Nephron (organoid): ENCODE data around the gene PRDM16.

Experiments
- H3K27ac Mint-ChIP-seq, 3 experiments: 2 replicates each; pipeline ENCODE4 v1.8.0; 2020; ENCODE audit warnings: mixed read lengths in 3 of 3, mild to moderate bottlenecking in 2 of 3, moderate library complexity in 1 of 3
- H3K27me3 Mint-ChIP-seq: 2 replicates; pipeline ENCODE4 v1.8.0; 2021; ENCODE audit warnings: low read depth, mild to moderate bottlenecking, moderate library complexity, mixed read lengths
- H3K36me3 Mint-ChIP-seq: 2 replicates; pipeline ENCODE4 v1.8.0; 2020; ENCODE audit warnings: low read depth, mixed read lengths
- H3K4me1 Mint-ChIP-seq: 2 replicates; pipeline ENCODE4 v1.8.0; 2020; ENCODE audit warnings: mixed read lengths
- H3K4me3 Mint-ChIP-seq, 3 experiments: 2 replicates each; pipeline ENCODE4 v1.8.0; 2020; ENCODE audit warnings: mild to moderate bottlenecking in 3 of 3, mixed read lengths in 3 of 3, moderate library complexity in 2 of 3
- H3K9me3 Mint-ChIP-seq: 2 replicates; pipeline ENCODE4 v1.8.0; 2020; ENCODE audit warnings: mixed read lengths
- CTCF ChIP-seq, 3 experiments: fragments of 200-600 bp; sonication (generic); IDR thresholded peaks; one replicate each; pipeline ENCODE4 v1.5.0; 2021; ENCODE audit warnings: antibody characterized with exemption in 3 of 3; ENCODE audit not compliant: unreplicated experiment in 3 of 3

The PRDM16 gene

DNA sequence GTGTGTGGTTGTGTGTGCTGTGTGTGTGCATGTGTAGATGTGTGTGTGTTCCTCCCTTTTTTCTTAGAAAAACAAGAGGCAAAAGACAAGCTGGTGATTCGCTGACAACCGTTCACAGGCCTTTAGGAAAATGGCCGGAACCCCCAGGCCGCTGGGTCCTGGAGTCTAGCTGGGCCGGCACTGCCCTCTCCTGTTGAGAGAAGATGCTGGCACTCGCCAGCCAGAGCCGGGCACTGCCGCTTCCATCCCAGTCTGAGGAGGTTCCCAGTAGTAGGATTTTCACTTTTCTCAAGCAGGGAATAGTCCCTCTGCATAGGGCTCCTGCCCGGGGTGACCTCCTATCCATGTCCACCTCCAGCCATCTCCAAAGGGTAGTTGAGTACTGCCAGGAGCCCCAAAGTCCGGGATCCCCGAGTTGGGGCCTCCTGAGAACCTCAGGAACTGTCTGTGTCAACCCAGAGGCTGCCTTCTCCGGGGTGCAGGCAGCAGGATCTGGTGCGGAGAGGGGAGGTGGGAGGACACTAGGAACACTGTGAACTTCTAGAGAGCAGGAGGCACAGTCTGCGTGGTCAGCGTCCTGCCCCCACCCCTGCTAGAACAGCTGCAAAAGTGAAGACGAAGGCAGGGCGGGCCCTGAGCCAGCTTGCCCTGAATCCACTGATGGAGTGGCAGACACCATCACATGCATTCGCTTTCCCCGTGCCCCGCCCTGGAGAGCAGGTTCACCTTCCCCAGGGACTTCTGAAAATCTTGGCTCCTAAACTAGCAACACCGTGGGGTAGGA lies 341.3 kb downstream of the PRDM16 start:
- Mint-ChIP-seq H3K9me3 (peaks cover 3% of the 10 kb centered on the region), H3K36me3 (no peaks in the 10 kb centered on the region), H3K27ac (no peak overlapping the region), H3K27me3 (peaks cover 22% of the 10 kb centered on the region), H3K4me1 (peaks cover 5% of the 10 kb centered on the region), H3K4me3 (no peak overlapping the region)
- peak; percentile 67 to 77 (median 77) for TF ChIP-seq CTCF (IDR thresholded peaks at IDR 0.05; ENCODE audit: unreplicated experiment in 3 of 3)

- no peaks in the 10 kb centered on the region for H3K4me1 Mint-ChIP-seq
- no peaks in the 10 kb centered on the region for H3K9me3 Mint-ChIP-seq
- no peaks in the 10 kb centered on the region for H3K36me3 Mint-ChIP-seq
- no peak for TF ChIP-seq CTCF (IDR thresholded peaks at IDR 0.05; ENCODE audit: unreplicated experiment in 3 of 3)
- peaks cover 10% of the 10 kb centered on the region for H3K27me3 Mint-ChIP-seq
- H3K4me3 Mint-ChIP-seq: no peak overlapping the region
- H3K27ac Mint-ChIP-seq: no peak overlapping the region
Observed at GRCh38 chr1:3411806-3412205, 342.8 kb downstream of the PRDM16 start.

- no peak overlapping the region for H3K27ac Mint-ChIP-seq
- H3K4me3 Mint-ChIP-seq: no peak overlapping the region
- no peaks in the 10 kb centered on the region for H3K4me1 Mint-ChIP-seq
- H3K27me3 Mint-ChIP-seq: peaks cover 15% of the 10 kb centered on the region
- H3K36me3 Mint-ChIP-seq: no peaks in the 10 kb centered on the region
- no peaks in the 10 kb centered on the region for H3K9me3 Mint-ChIP-seq
- TF ChIP-seq CTCF (IDR thresholded peaks at IDR 0.05; ENCODE audit: unreplicated experiment in 3 of 3): no peak
Observed at GRCh38 chr1:3412376-3412775, 343.4 kb downstream of the PRDM16 start.

DNA sequence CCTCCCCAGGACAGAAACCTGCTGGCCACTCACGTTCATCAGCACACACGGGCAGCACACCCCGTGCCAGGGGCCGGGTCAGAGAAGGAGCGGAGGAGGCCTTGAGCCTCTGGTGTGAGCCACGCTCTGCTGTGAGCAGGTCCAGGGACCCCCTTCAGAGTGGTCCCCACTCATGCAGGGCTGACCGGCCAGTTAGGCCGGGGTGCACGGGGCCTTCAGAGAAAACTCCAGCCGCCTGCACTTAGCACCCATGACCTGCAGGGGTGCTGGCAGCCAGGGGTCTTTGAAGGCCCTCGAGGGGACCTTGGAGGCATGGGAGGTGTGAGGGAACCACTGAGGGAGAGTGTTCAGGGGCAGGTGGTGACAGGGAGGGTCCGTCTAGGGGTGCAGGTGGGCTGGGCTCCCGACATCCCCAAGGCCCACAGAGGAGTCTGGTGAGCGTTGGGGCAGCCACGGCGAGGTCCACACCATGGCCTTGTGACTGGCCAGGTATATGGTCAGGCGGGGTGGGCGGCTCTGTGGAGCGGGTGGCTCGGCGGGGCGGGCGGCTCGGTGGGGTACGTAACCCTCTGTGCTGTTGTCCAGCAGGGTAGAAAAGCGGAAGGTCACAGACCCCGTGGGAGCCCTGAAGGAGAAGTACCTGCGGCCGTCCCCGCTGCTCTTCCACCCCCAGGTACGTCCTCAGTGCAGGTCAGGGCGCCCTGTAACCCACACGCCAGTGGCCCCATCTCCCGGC lies 345.1 kb downstream of the PRDM16 start:
- Mint-ChIP-seq H3K27ac (no peak overlapping the region), H3K36me3 (no peaks in the 10 kb centered on the region), H3K27me3 (peaks cover 22% of the 10 kb centered on the region), H3K4me1 (no peaks in the 10 kb centered on the region), H3K4me3 (no peak overlapping the region), H3K9me3 (no peaks in the 10 kb centered on the region)
- no peak for TF ChIP-seq CTCF (IDR thresholded peaks at IDR 0.05; ENCODE audit: unreplicated experiment in 3 of 3)

- Mint-ChIP-seq H3K4me1 (peaks cover 5% of the 10 kb centered on the region), H3K9me3 (peaks cover 4% of the 10 kb centered on the region), H3K36me3 (peaks cover 4% of the 10 kb centered on the region), H3K27ac (no peak overlapping the region), H3K4me3 (no peak overlapping the region), H3K27me3 (peaks cover 35% of the 10 kb centered on the region)
- no peak for TF ChIP-seq CTCF (IDR thresholded peaks at IDR 0.05; ENCODE audit: unreplicated experiment in 3 of 3)
Observed at GRCh38 chr1:3415260-3416090, 346.5 kb downstream of the PRDM16 start.
